Panc1 (cell line): ENCODE data around the gene KATNIP. TPM values are rescaled to one million over a fixed set of nuclear protein-coding genes. Genes with fewer than 3 reads are reported as not detected.

ENCODE experiments used
- ATAC-seq: fragments of 200-7000 bp; cut with Tn5 transposase; 2 replicates; pipeline ENCODE4 v1.9.1; 2020; ENCODE audit warnings: mild to moderate bottlenecking, moderate library complexity
- BruUV-seq: library from RNA; stranded (reverse); fragments of 400-500 nt; replicated peaks from 2 replicates; lab custom pipeline; 2021; lab: Mats Ljungman, UMichigan
- CTCF ChIA-PET: fragments of 300-600 bp; sonication (Branson Sonifier 250); formaldehyde crosslinking; loops from one replicate; lab custom pipeline; 2022; ENCODE audit warnings: antibody characterized with exemption; lab: Charles Lee
- POLR2A ChIA-PET: fragments of 300-600 bp; sonication (Branson Sonifier 250); formaldehyde crosslinking; loops from one replicate; lab custom pipeline; 2022; ENCODE audit warnings: antibody characterized with exemption; lab: Charles Lee
- DNase-seq: peaks from one replicate; pipeline ENCODE4 v3.0.0-alpha.2; 2010; ENCODE audit warnings: low read depth, low spot score
- H3K27ac ChIP-seq: 2 replicates; pipeline ENCODE4 v1.5.1; 2011; ENCODE audit warnings: mild to moderate bottlenecking, low read length, inconsistent platforms
- H3K27me3 ChIP-seq: fragments of 200-500 bp; sonication (Bioruptor generic); 2 replicates; pipeline ENCODE4 v1.6.0; 2014; ENCODE audit warnings: low read length, inconsistent platforms; ENCODE audit not compliant: control insufficient read depth, insufficient read depth
- H3K36me3 ChIP-seq: fragments of 200-500 bp; sonication (Bioruptor generic); 2 replicates; pipeline ENCODE4 v1.5.1; 2014; ENCODE audit warnings: inconsistent platforms, mild to moderate bottlenecking, low read length, moderate library complexity; ENCODE audit not compliant: control insufficient read depth, insufficient read depth
- H3K4me1 ChIP-seq: 2 replicates; pipeline ENCODE4 v1.5.1; 2011; ENCODE audit warnings: inconsistent platforms, mild to moderate bottlenecking, low read length, moderate library complexity; ENCODE audit not compliant: control insufficient read depth, insufficient read depth
- H3K4me3 ChIP-seq, 2 experiments: 2 replicates each; pipeline ENCODE4 v1.5.1; 2011 to 2012; ENCODE audit warnings: low read depth in 2 of 2, low read length in 2 of 2, mild to moderate bottlenecking in 2 of 2, inconsistent platforms in 1 of 2, moderate library complexity in 1 of 2
- H3K9me3 ChIP-seq: fragments of 200-500 bp; sonication (Bioruptor generic); 2 replicates; pipeline ENCODE4 v1.5.1; 2014; ENCODE audit warnings: low read depth, mild to moderate bottlenecking, inconsistent platforms, low read length, moderate library complexity; ENCODE audit not compliant: control insufficient read depth, insufficient read depth
- CTCF ChIP-seq: fragments of 450-650 bp; IDR thresholded peaks from 2 replicates; pipeline ENCODE4 v1.5.1; 2017; ENCODE audit warnings: mild to moderate bottlenecking
- POLR2AphosphoS5 ChIP-seq: IDR thresholded peaks from 2 replicates; pipeline ENCODE4 v1.6.1; 2012; ENCODE audit warnings: mild to moderate bottlenecking, low read depth, low read length, moderate library complexity
- REST ChIP-seq, 2 experiments: IDR thresholded peaks; 2 replicates each; pipeline ENCODE4 v1.6.1; 2011 to 2012; ENCODE audit warnings: low read depth in 2 of 2, control low read depth in 1 of 2, low read length in 1 of 2, mild to moderate bottlenecking in 1 of 2, moderate library complexity in 1 of 2; ENCODE audit not compliant: insufficient read depth in 1 of 2
- SIN3A ChIP-seq: IDR thresholded peaks from 2 replicates; pipeline ENCODE4 v1.6.1; 2012; ENCODE audit warnings: low read depth, mild to moderate bottlenecking, low read length, moderate library complexity, borderline replicate concordance; ENCODE audit not compliant: insufficient read depth
- TCF7L2 ChIP-seq: IDR thresholded peaks from 2 replicates; pipeline ENCODE4 v1.6.1; 2011; ENCODE audit warnings: mild to moderate bottlenecking, low read depth, low read length, inconsistent platforms
- in situ Hi-C: cut with HindIII; loops from 2 replicates; pipeline ENCODE4 v1.10.0; 2016; ENCODE audit warnings: low sequenced_read_pairs, low pct_unique_long_range_greater_than_20kb
- intact Hi-C: fragments of 100-400 bp; cut with micrococcal nuclease; formaldehyde crosslinking; loops from one replicate; pipeline ENCODE4 v1.10.0; 2022; ENCODE audit not compliant: unreplicated experiment
- total RNA-seq: library from RNA; stranded (reverse); gene quantifications from one replicate; pipeline ENCODE4 v1.2.1, GENCODE V29; 2021; ENCODE audit not compliant: unreplicated experiment

The KATNIP gene
- total RNA-seq, 1 experiment from 2014 or later: 36.7 TPM

- BruUV-seq: TSS peak; percentile 29
- TF ChIP-seq REST (IDR thresholded peaks at IDR 0.05; ENCODE audit: insufficient read depth in 1 of 2, low read depth in 2 of 2, low read length in 1 of 2) (no peak), POLR2AphosphoS5 (no peak), TCF7L2 (no peak), SIN3A (no peak), CTCF (no peak)
- POLR2A ChIA-PET: no interaction called here
- ATAC-seq (no peak), DNase-seq (no peak)
- no peaks in the 10 kb centered on the region for H3K9me3 ChIP-seq
- intact Hi-C loops (no loop called here), in situ Hi-C loops (no loop called here)
- H3K27ac ChIP-seq: no peak overlapping the region
- no peak overlapping the region for H3K4me3 ChIP-seq
- no peaks in the 10 kb centered on the region for H3K4me1 ChIP-seq
- CTCF ChIA-PET: no interaction called here
- no peaks in the 10 kb centered on the region for H3K36me3 ChIP-seq
- no peaks in the 10 kb centered on the region for H3K27me3 ChIP-seq
Observed at GRCh38 chr16:27595475-27595874, 45.5 kb downstream of the KATNIP start.

- TF ChIP-seq TCF7L2: no peak
- no peak for TF ChIP-seq POLR2AphosphoS5
- no peak for TF ChIP-seq REST (IDR thresholded peaks at IDR 0.05; ENCODE audit: insufficient read depth in 1 of 2, low read depth in 2 of 2, low read length in 1 of 2)
- TF ChIP-seq CTCF: no peak
- TF ChIP-seq SIN3A: no peak
- intact Hi-C loops: no loop called here
Observed at GRCh38 chr16:27595993-27596392, 46.0 kb downstream of the KATNIP start.

More at GRCh38 chr16:27595993-27596392, 46.0 kb downstream of the KATNIP start:
- DNase-seq: no peak
- Histone ChIP-seq H3K36me3 (no peaks in the 10 kb centered on the region), H3K27me3 (no peaks in the 10 kb centered on the region), H3K9me3 (no peaks in the 10 kb centered on the region), H3K27ac (no peak overlapping the region), H3K4me3 (no peak overlapping the region), H3K4me1 (no peaks in the 10 kb centered on the region)
- in situ Hi-C loops: no loop called here
- ChIA-PET CTCF (interaction anchor here (0.5 kb wide), 1 partner anchor 45 kb away, joined by 4 read pairs; no protein-coding TSS in a partner anchor), POLR2A (no interaction called here)
- BruUV-seq: no TSS peak
- no peak for ATAC-seq
